Measurements from ENCODE around the gene DCAF7. TPM values are rescaled to one million over a fixed set of nuclear protein-coding genes. Genes with fewer than 3 reads are reported as not detected.
A peak's percentile ranks its signal among the peaks of the same experiment; 100 is the strongest.

Gene DCAF7
- total RNA-seq, 2 experiments from 2014 or later, result 104 to 105 TPM

DNA sequence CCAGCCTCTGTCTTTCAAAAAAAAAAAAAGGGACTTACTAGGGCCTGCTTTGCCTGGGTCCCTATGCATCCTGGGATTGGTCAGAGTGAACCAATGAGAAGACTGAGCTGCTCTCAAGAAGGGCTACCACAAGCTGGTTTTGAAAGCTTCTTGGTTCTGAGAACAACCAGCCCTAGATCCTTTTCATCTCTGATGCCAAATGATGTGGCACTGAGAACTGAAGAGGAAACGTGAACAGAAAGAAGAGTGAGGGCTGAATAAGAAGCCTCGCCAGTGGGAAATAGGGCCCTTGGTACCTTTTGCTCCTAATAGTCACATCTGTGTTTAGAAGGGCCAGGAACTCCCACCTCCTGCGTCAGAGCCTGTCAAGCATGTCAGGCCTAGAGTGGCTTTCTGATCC lies 61.1 kb downstream of the DCAF7 start:
- no peaks in the 10 kb centered on the region for H3K27me3 Mint-ChIP-seq

DNA sequence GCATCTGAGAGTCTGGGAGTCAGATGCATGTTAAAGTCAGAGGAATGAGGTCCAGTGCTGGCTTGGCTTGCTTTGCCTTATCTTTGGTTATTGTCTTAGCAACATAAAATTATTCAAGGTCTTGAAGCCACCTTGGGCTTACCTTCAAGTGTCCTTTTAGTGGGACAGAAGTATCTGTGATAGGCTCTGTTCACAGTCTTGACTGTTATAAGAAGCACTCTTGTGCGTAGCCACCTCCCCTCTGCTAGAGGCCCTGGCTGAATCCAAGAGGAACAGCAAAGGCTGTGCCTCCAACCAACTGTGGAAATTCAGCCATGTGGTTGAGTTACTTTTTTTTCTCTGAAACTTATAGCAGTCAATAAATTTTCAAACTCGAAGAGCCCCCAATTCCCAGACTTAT lies 63.4 kb downstream of the DCAF7 start:
- CTCF ChIA-PET, result interaction anchor here (0.8 to 4.3 kb wide), 4 partner anchors 10 to 185 kb away, joined by 3 to 188 read pairs (median 47); partner anchors contain the start of gene MAP3K3
- POLR2A ChIA-PET, result interaction anchor here (0.6 to 0.7 kb wide), 2 partner anchors 16 to 360 kb away, joined by 3 read pairs; no protein-coding TSS in a partner anchor
- no peaks in the 10 kb centered on the region for H3K9me3 Mint-ChIP-seq
- no peaks in the 10 kb centered on the region for H3K27me3 Mint-ChIP-seq
- DNase-seq (no peak), ATAC-seq (no peak)
- no peak overlapping the region for H3K27ac Mint-ChIP-seq
- intact Hi-C loops (cut with micrococcal nuclease), result loop anchor here (5.0 kb wide), 1 partner anchor 171 kb away; no protein-coding TSS in a partner anchor
- peaks cover 11% of the 10 kb centered on the region for H3K36me3 Mint-ChIP-seq (ENCODE audit: low read depth)
- no peak for TF ChIP-seq CTCF (IDR thresholded peaks at IDR 0.05)
- peaks cover 29% of the 10 kb centered on the region for H3K4me1 Mint-ChIP-seq (ENCODE audit: low read depth)
- H3K4me3 Mint-ChIP-seq, result no peak overlapping the region

More for the DNA sequence above, 61.1 kb downstream of the DCAF7 start:
- Mint-ChIP-seq H3K4me1 (ENCODE audit: low read depth) (peaks cover 29% of the 10 kb centered on the region), H3K4me3 (no peak overlapping the region), H3K27ac (peak overlapping the region; percentile 84), H3K9me3 (no peaks in the 10 kb centered on the region), H3K36me3 (ENCODE audit: low read depth) (peaks cover 22% of the 10 kb centered on the region)
- POLR2A ChIA-PET, result interaction anchor here (0.7 to 2.0 kb wide), 9 partner anchors 11 to 194 kb away, joined by 3 to 10 read pairs (median 4); partner anchors contain the start of genes MAP3K3 and TACO1
- peak; percentile 81 for ATAC-seq
- DNase-seq, result peak; percentile 48
- intact Hi-C loops (cut with micrococcal nuclease), result loop anchor here (2.0 to 5.0 kb wide), 2 partner anchors 169 to 185 kb away; no protein-coding TSS in a partner anchor
- TF ChIP-seq CTCF (IDR thresholded peaks at IDR 0.05), result no peak
- CTCF ChIA-PET, result interaction anchor here (0.6 to 4.3 kb wide), 52 partner anchors 10 to 211 kb away, joined by 3 to 188 read pairs (median 5); partner anchors contain the start of genes DCAF7, MAP3K3 and TACO1

DNA sequence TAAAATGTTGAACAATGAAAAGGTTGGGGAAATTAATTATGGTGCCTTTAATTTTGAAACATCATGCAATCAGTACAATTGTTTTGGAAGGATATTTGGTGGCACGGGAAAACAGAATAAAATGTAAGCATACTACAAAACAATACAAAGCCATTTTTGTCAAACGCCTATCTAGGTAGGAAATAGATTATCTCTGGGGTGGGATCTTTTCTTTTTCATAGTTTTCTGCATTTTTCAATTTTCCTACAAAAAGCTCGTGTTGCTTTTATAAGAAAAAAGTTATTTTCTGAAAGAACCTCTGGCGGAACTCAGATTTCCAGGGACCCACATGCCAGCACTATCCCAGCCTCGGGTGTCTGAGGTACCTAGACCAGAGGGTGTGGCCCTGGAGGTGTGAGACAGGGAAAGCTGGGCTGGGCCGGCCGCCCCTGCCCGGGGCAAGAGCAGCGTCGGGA lies 71.0 kb downstream of the DCAF7 start:
- peak overlapping the region; percentile 84 for H3K4me3 Mint-ChIP-seq
- ATAC-seq, result peak; percentile 1
- peak overlapping the region; percentile 91 for H3K27ac Mint-ChIP-seq
- intact Hi-C loops (cut with micrococcal nuclease), result loop anchor here (5.0 kb wide), 1 partner anchor 76 kb away; no protein-coding TSS in a partner anchor
- peaks cover 2% of the 10 kb centered on the region for H3K36me3 Mint-ChIP-seq (ENCODE audit: low read depth)
- ChIA-PET CTCF (interaction anchor here (0.9 to 8.8 kb wide), 11 partner anchors 9 to 196 kb away, joined by 3 to 79 read pairs (median 3); no protein-coding TSS in a partner anchor), POLR2A (interaction anchor here (1.0 to 3.1 kb wide), 10 partner anchors 9 to 193 kb away, joined by 3 to 34 read pairs (median 4); partner anchors contain the start of genes CCDC47, DDX42, LIMD2 and TACO1)
- peaks cover 33% of the 10 kb centered on the region for H3K4me1 Mint-ChIP-seq (ENCODE audit: low read depth)
- H3K27me3 Mint-ChIP-seq, result no peaks in the 10 kb centered on the region
- DNase-seq, result no peak
- no peak for TF ChIP-seq CTCF (IDR thresholded peaks at IDR 0.05)
- no peaks in the 10 kb centered on the region for H3K9me3 Mint-ChIP-seq

GRCh38 chr17:63621684-63622573 lies 71.7 kb downstream of the DCAF7 start, which contains the start of gene MAP3K3:
Gene MAP3K3, plus strand, starts transcription at chr17:63622417. Its CDS starts 343 bp downstream, at chr17:63622760.
- intact Hi-C loops (cut with micrococcal nuclease), result loop anchor here (5.0 kb wide), 1 partner anchor 75 kb away; no protein-coding TSS in a partner anchor
- ChIA-PET CTCF (interaction anchor here (0.9 to 8.8 kb wide), 14 partner anchors 8 to 227 kb away, joined by 3 to 79 read pairs (median 3); no protein-coding TSS in a partner anchor), POLR2A (interaction anchor here (0.8 to 3.1 kb wide), 11 partner anchors 10 to 194 kb away, joined by 3 to 34 read pairs (median 4); partner anchors contain the start of genes CCDC47, DDX42, LIMD2 and TACO1)
- TF ChIP-seq CTCF (IDR thresholded peaks at IDR 0.05), result peak; percentile 30
- ATAC-seq, result peak; percentile 91
- H3K4me1 Mint-ChIP-seq (ENCODE audit: low read depth), result peaks cover 38% of the 10 kb centered on the region
- peaks cover 2% of the 10 kb centered on the region for H3K36me3 Mint-ChIP-seq (ENCODE audit: low read depth)
- H3K27me3 Mint-ChIP-seq, result no peaks in the 10 kb centered on the region
- peak within 1 kb of the TSS; percentile 95 for H3K27ac Mint-ChIP-seq
- DNase-seq, result peak; percentile 99
- peak within 1 kb of the TSS; percentile 99 for H3K4me3 Mint-ChIP-seq
- no peaks in the 10 kb centered on the region for H3K9me3 Mint-ChIP-seq

Measured in activated CD8-positive, alpha-beta T cell treated with anti-CD3 and anti-CD28 coated beads for 36 hours (primary cell).